Measurements from ENCODE around the gene OTULIN.

- TF ChIP-seq EP300 (IDR thresholded peaks at IDR 0.05) (no peak), POLR2A (IDR thresholded peaks at IDR 0.05) (no peak)
These were observed 32.3 kb downstream of the OTULIN start for GRCh38 chr5:14696851-14697250.

All from sigmoid colon (tissue), 4 donors.